ENCODE data around the gene ASCC1.

The ASCC1 gene

DNA sequence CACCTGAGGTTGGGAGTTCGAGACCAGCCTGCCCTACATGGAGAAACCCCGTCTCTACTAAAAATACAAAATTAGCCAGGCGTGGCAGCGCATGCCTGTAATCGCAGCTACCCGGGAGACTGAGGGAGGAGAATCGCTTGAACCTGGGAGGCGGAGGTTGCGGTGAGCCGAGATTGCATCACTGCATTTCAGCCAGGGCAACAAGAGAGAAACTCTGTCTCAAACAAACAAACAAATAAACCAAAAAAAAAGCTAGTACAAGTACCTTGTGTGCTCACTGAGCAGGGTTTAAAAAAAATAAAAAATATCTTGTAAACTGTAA is 116.5 kb downstream of the ASCC1 start:
- Histone ChIP-seq H3K4me3 (ENCODE audit: low read depth, low read length) (no peak overlapping the region), H3K9ac (no peak overlapping the region), H3K9me3 (ENCODE audit: control insufficient read depth, low read length) (no peaks in the 10 kb centered on the region), H3K4me2 (ENCODE audit: low read length) (no peak overlapping the region), H2AFZ (no peak overlapping the region), H3K36me3 (ENCODE audit: control insufficient read depth, insufficient read depth, low read length) (no peaks in the 10 kb centered on the region), H3K79me2 (no peaks in the 10 kb centered on the region), H3K4me1 (peaks cover 4% of the 10 kb centered on the region), H3K27me3 (ENCODE audit: control insufficient read depth, insufficient read depth, low read length) (no peaks in the 10 kb centered on the region), H3K27ac (no peak overlapping the region)
- TF ChIP-seq, protein P1, sequence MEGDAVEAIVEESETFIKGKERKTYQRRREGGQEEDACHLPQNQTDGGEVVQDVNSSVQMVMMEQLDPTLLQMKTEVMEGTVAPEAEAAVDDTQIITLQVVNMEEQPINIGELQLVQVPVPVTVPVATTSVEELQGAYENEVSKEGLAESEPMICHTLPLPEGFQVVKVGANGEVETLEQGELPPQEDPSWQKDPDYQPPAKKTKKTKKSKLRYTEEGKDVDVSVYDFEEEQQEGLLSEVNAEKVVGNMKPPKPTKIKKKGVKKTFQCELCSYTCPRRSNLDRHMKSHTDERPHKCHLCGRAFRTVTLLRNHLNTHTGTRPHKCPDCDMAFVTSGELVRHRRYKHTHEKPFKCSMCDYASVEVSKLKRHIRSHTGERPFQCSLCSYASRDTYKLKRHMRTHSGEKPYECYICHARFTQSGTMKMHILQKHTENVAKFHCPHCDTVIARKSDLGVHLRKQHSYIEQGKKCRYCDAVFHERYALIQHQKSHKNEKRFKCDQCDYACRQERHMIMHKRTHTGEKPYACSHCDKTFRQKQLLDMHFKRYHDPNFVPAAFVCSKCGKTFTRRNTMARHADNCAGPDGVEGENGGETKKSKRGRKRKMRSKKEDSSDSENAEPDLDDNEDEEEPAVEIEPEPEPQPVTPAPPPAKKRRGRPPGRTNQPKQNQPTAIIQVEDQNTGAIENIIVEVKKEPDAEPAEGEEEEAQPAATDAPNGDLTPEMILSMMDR (IDR thresholded peaks at IDR 0.05): no peak

DNA sequence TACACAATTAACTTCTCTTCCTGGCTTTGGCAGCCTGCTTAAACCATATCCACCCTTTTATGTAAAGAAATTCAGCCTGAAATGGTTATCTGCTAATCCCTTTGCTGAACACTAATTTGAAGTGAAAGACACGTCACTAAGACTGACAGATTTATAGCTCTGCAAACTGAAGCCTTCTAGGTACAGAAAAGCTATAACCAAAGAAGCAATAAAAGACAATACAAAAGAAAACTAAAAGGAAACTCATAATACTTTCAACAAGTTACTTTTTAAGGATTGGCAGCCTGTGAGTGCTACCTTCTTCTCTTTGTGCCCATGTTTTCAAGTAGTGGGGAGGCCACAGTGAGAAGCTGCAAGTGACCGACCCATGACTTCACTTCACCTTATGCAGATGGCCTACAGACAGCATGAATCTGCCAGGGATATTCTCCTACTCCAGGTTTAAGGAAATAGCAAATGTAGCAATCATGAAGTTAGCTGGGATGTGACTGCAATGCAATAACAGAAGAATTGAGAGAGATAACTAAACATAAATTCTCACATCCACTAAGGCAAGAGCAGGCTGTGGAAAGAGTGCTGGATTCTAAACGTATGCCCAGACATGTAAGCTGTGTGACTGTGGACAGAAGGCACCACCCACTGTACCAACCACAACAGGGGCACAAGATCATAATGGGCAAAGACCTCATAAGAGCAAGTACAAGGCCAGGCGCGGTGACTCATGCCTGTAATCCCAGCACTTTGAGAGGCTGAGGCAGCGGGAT is 117.1 kb downstream of the ASCC1 start:
- Histone ChIP-seq H2AFZ (no peak overlapping the region), H3K9ac (no peak overlapping the region), H3K9me3 (ENCODE audit: control insufficient read depth, low read length) (no peaks in the 10 kb centered on the region), H3K27ac (no peak overlapping the region), H3K4me3 (ENCODE audit: low read depth, low read length) (no peak overlapping the region), H3K27me3 (ENCODE audit: control insufficient read depth, insufficient read depth, low read length) (no peaks in the 10 kb centered on the region), H3K36me3 (ENCODE audit: control insufficient read depth, insufficient read depth, low read length) (no peaks in the 10 kb centered on the region), H3K79me2 (no peaks in the 10 kb centered on the region), H3K4me1 (peaks cover 4% of the 10 kb centered on the region), H3K4me2 (ENCODE audit: low read length) (no peak overlapping the region)
- TF ChIP-seq, protein P1 (IDR thresholded peaks at IDR 0.05): no peak

DNA sequence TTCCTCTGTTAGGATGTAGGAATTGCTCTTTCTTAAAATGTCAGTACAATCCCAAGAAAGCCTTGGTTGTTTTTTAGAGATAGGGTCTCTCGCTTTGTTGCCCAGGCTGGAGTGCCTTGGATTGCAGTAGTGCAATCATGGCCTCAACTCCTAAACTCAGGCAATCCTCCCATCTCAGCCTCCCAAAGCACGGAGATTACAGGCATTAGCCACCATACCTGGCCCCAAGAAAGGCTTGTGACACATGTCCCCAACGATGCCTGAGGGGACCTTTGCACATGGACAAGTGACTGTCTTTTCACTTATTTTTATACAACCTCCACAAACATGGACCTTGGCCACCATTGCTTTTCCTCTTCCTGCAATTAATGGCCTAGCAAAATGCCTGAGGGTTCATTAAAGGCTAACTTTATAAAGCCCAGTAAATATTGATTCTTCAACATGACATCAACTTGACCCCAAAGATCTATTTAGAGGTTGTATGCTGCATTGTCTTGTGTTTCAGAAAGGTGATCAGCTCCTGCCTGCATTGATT is 117.7 kb downstream of the ASCC1 start:
- Histone ChIP-seq H3K79me2 (no peaks in the 10 kb centered on the region), H3K4me2 (ENCODE audit: low read length) (no peak overlapping the region), H3K4me1 (peaks cover 4% of the 10 kb centered on the region), H3K4me3 (ENCODE audit: low read depth, low read length) (no peak overlapping the region), H3K9ac (no peak overlapping the region), H3K36me3 (ENCODE audit: control insufficient read depth, insufficient read depth, low read length) (no peaks in the 10 kb centered on the region), H3K27me3 (ENCODE audit: control insufficient read depth, insufficient read depth, low read length) (no peaks in the 10 kb centered on the region), H3K9me3 (ENCODE audit: control insufficient read depth, low read length) (no peaks in the 10 kb centered on the region), H2AFZ (no peak overlapping the region), H3K27ac (no peak overlapping the region)
- TF ChIP-seq, protein P1 (IDR thresholded peaks at IDR 0.05): no peak

DNA sequence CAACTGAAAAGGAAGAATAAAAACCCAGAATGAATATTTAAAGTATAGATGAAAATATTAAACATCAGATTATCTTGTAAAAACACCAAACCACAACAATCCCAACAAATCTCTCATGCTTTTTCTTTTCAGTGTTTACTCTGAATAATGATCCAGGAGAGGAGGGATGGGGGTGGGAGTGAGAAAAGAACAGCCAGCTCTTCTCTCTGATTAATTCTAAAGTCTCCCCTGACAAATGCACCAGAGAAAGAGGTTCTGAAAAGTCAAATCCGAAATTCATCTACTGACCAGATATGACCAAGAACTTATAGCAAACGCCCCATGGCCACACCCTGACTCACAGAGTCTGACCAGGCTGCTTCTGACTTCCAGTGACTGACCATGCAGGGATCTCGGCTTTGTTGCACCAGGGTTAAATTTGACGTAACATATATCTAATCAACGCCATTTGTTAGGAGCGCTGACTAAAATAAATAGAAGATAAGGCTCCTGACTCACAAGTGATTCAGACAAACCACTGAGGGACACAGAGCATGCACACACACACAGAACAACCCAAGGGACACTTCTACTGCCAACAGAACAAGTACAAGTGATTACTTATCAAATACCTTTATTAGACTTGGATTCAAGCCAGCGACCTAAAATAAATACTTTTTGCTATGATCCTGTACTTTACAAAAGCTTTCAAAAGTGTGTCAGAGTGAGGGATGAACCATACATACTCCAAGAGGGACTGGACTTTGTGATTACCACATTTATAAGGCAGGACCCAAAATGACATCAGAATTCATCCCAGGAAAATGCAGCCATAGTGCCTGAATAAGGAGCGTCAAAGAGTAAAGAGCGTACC is 118.4 kb downstream of the ASCC1 start:
- H3K4me2 ChIP-seq (ENCODE audit: low read length): no peak overlapping the region
- no peaks in the 10 kb centered on the region for H3K27me3 ChIP-seq (ENCODE audit: control insufficient read depth, insufficient read depth, low read length)
- peaks cover 4% of the 10 kb centered on the region for H3K4me1 ChIP-seq
- H3K4me3 ChIP-seq (ENCODE audit: low read depth, low read length): no peak overlapping the region
- no peak overlapping the region for H2AFZ ChIP-seq
- TF ChIP-seq, protein P1 (IDR thresholded peaks at IDR 0.05): no peak
- H3K9me3 ChIP-seq (ENCODE audit: control insufficient read depth, low read length): no peaks in the 10 kb centered on the region
- H3K9ac ChIP-seq: no peak overlapping the region
- no peaks in the 10 kb centered on the region for H3K36me3 ChIP-seq (ENCODE audit: control insufficient read depth, insufficient read depth, low read length)
- H3K27ac ChIP-seq: no peak overlapping the region
- no peaks in the 10 kb centered on the region for H3K79me2 ChIP-seq

Data from parathyroid adenoma (tissue), 2 donors.